Central memory CD8-positive, alpha-beta T cell (primary cell): ENCODE measurements around the gene GAB1.

Experiments used
- ATAC-seq: fragments of 150-1000 bp; cut with Tn5 transposase; replicated peaks from 2 replicates; pipeline ENCODE4 v1.10.0; 2022; ENCODE audit warnings: mild to moderate bottlenecking, moderate FRiP score, moderate number of reproducible peaks; ENCODE audit not compliant: poor library complexity, severe bottlenecking; ENCODE audit errors: extremely low read depth
- DNase-seq, 2 donors: peaks; one replicate each; pipeline ENCODE4 v3.0.0; 2021; ENCODE audit warnings: low spot score in 2 of 2
- H3K27ac Mint-ChIP-seq: one replicate; pipeline ENCODE4 v1.8.0; 2022; ENCODE audit warnings: low read depth, mild to moderate bottlenecking, moderate library complexity, mixed read lengths
- H3K27me3 Mint-ChIP-seq: one replicate; pipeline ENCODE4 v1.8.0; 2022; ENCODE audit warnings: mixed read lengths
- H3K36me3 Mint-ChIP-seq: one replicate; pipeline ENCODE4 v1.8.0; 2022; ENCODE audit warnings: mild to moderate bottlenecking, moderate library complexity, mixed read lengths; ENCODE audit not compliant: insufficient read depth
- H3K4me1 Mint-ChIP-seq: one replicate; pipeline ENCODE4 v1.8.0; 2022; ENCODE audit warnings: mixed read lengths
- H3K4me3 Mint-ChIP-seq: one replicate; pipeline ENCODE4 v1.8.0; 2022; ENCODE audit warnings: mild to moderate bottlenecking, moderate library complexity, mixed read lengths
- H3K9me3 Mint-ChIP-seq: one replicate; pipeline ENCODE4 v1.8.0; 2022; ENCODE audit warnings: mixed read lengths

The GAB1 gene

DNA sequence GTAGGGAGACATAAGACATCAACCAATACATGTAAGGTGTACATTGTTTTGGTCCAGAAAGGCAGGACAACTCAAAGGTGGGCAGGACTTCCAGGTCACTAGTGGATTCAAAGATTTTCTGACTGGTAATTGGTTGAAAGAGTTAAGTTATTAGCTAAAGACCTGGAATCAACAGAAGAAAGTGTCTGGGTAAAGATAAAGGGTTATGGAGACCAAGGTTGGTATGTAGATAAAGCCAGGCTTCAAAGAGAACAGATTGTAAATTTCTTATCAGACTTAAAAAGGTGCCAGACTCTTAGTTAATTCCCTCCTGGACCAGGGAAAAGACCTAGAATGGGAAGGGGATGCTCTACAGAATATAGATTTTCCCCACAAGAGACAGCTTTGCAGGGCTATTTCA is 28.3 kb upstream of the GAB1 start:
- H3K36me3 Mint-ChIP-seq, result no peaks in the 10 kb centered on the region
- H3K4me3 Mint-ChIP-seq, result no peak overlapping the region
- H3K4me1 Mint-ChIP-seq, result no peaks in the 10 kb centered on the region
- no peaks in the 10 kb centered on the region for H3K9me3 Mint-ChIP-seq
- ATAC-seq, result no peak
- no peak for DNase-seq
- peaks cover 13% of the 10 kb centered on the region for H3K27me3 Mint-ChIP-seq
- no peak overlapping the region for H3K27ac Mint-ChIP-seq

DNA sequence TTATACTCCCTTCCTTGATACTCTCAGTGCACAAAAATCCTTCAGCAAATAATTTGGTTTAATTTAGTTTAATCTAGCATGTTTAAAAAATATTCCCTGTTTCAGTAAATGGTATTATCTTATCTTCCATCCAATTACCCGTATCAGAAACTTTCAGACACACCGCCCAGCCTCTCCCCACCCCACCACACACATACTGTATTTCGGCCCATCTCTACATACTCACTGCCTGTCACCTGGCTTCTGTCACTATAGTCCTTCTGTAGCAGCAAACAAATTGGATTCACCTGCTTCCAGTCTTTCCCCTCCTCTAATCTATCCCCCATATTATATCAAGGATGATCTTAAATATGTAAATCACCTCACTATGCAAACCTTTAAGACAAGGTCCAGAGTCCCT is 24.8 kb upstream of the GAB1 start:
- peaks cover 13% of the 10 kb centered on the region for H3K27me3 Mint-ChIP-seq
- H3K4me1 Mint-ChIP-seq, result no peaks in the 10 kb centered on the region
- H3K4me3 Mint-ChIP-seq, result no peak overlapping the region
- H3K27ac Mint-ChIP-seq, result no peak overlapping the region
- H3K36me3 Mint-ChIP-seq, result no peaks in the 10 kb centered on the region
- DNase-seq, result no peak
- H3K9me3 Mint-ChIP-seq, result no peaks in the 10 kb centered on the region
- no peak for ATAC-seq

DNA sequence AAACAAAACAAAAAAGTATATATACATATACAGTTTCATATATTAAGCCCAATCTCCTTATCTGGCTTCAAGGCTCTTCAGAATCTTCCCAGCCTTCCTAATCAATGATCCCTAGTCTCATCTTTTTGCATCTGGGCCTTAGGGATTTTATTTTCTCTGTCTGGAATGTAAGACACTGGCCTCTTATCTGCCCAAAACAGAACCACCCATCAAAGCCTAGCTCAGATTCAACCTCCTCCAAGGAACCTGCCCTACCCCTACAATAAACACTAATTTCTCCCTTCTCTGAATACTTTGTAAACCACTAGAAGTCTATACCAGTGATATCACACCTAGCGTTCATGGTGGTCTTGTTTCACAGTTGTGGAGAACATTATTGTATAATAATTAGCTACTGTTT is 23.2 kb upstream of the GAB1 start:
- ATAC-seq, result no peak
- Mint-ChIP-seq H3K36me3 (no peaks in the 10 kb centered on the region), H3K27ac (no peak overlapping the region), H3K4me3 (no peak overlapping the region), H3K9me3 (no peaks in the 10 kb centered on the region), H3K27me3 (peaks cover 13% of the 10 kb centered on the region), H3K4me1 (no peaks in the 10 kb centered on the region)
- no peak for DNase-seq

DNA sequence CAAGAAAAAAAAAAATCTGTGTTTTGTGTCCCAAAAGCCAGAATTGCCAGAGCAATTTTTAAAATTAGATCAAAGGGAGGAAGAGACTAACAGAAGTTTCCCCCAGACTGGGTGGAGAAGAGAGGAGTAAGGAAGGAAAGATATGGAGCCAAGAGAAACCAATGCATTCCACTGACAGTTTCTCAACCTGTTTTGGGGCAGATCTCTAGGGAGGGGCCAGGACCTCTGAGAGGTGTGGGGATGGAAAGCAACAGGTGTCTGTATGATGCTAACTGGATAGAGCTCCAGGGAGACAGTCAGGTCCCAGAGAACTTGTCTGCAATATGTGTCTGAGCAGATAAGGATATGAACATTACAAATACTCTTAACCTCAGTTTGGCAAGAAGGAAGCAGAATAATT is 22.7 kb upstream of the GAB1 start:
- Mint-ChIP-seq H3K27me3 (peaks cover 13% of the 10 kb centered on the region), H3K4me3 (no peak overlapping the region), H3K36me3 (no peaks in the 10 kb centered on the region), H3K4me1 (no peaks in the 10 kb centered on the region), H3K27ac (no peak overlapping the region), H3K9me3 (no peaks in the 10 kb centered on the region)
- DNase-seq (no peak), ATAC-seq (no peak)

DNA sequence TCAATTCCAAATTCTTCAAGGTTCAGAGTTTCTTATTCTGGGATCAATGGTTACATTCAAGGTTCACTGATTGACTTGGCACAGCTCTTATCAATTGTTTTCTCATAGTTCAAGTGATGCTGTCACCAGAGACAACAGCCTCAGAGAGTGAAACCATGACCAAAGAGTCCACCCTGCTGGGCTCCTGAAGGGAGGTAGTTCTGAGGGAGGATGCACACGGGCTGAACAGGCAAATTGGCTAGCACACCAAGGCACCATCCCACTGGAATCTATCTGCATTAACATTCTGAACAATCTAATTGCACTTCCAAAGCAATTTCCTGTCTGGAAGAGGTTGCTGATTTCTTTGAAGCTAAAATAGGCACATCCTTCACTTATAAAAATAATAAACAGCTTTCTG is 16.6 kb upstream of the GAB1 start:
- Mint-ChIP-seq H3K27ac (no peak overlapping the region), H3K4me3 (no peak overlapping the region), H3K4me1 (no peaks in the 10 kb centered on the region), H3K9me3 (no peaks in the 10 kb centered on the region), H3K36me3 (no peaks in the 10 kb centered on the region), H3K27me3 (no peaks in the 10 kb centered on the region)
- no peak for ATAC-seq
- DNase-seq, result no peak

DNA sequence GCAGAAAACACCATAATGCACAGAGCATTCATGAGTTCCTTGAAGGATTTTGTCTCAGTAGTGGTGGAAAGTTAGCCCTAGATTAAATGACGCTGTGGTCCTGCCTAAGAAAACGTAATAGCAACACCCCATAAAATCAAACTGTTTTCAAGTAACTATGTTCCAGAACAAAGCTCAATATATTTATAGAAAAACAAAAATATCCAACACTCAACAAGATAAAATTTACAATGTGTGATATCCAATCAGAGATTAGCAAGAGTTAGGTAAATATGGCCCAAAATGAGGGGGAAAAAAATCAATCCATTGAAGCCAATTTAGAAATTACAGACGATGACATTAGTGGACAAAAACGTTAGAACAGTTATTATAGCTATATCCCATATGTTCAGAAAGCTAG is 9.9 kb upstream of the GAB1 start:
- Mint-ChIP-seq H3K9me3 (no peaks in the 10 kb centered on the region), H3K27ac (no peak overlapping the region), H3K4me1 (no peaks in the 10 kb centered on the region), H3K27me3 (peaks cover 30% of the 10 kb centered on the region), H3K4me3 (no peak overlapping the region), H3K36me3 (no peaks in the 10 kb centered on the region)
- ATAC-seq (no peak), DNase-seq (no peak)

DNA sequence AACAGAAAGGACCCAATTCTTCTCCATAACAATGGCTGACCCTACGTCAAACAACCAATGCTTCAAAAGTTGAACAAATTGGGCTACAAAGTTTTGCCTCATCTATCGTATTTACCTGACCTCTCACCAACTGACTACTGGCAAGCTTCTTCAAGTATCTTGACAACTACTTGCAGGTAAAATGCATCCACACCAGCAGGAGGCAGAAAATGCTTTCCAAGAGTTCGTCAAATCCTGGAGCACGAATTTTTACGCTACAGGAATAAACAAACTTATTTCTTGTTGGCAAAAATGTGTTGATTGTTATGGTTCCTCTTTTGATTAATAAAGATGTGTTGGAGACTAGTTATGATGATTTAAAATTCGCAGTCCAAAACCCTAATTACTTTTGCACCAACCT is 6.7 kb upstream of the GAB1 start:
- ATAC-seq (no peak), DNase-seq (no peak)
- Mint-ChIP-seq H3K36me3 (no peaks in the 10 kb centered on the region), H3K4me3 (no peak overlapping the region), H3K4me1 (no peaks in the 10 kb centered on the region), H3K27ac (no peak overlapping the region), H3K9me3 (no peaks in the 10 kb centered on the region), H3K27me3 (peaks cover 42% of the 10 kb centered on the region)

DNA sequence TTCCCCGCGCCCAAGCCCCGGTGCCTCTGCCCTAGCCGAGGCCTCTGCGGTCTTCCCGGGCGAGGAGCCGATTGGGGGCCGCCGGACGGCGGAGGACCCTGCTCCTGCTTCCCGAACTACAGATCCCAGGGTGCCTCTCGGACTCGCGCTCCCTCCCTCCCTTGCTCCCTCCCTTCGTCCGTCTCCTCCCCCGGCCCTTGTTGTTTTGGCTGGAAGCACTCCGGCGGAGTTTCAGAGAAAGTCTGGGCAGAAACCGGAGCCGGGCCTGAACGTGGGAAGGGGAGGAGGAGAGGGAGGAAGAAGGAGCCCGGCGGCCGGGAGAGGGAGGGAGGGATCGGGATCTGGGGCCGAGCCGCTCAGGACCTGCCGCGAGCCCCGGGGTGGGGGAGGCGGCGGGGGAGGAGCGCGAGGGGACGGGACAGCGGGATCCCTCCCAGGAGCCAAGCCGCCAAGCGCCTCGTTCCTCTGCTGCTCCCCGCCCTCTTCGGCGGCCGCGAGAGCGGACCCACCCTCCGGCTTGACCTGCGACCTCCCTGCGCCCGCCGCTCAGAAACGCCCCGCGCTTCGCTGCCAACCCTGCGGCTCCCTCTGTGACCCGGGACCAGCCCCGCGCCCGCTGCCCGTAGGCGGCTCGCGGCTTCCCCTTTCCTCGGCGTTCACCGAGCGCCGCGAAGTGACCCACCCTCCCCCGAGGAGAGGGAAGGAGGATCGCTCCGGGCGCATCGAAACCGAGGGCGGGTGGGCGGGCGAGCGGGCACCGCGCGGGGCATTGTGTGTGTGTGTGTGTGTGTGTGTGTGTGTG is 496 bp upstream of the GAB1 start:
- peaks cover 52% of the 10 kb centered on the region for H3K27me3 Mint-ChIP-seq
- no peak for DNase-seq
- peak overlapping the region; percentile 69 for H3K4me3 Mint-ChIP-seq
- H3K4me1 Mint-ChIP-seq, result peaks cover 6% of the 10 kb centered on the region
- H3K36me3 Mint-ChIP-seq, result no peaks in the 10 kb centered on the region
- peak; percentile 44 for ATAC-seq
- no peaks in the 10 kb centered on the region for H3K9me3 Mint-ChIP-seq
- no peak overlapping the region for H3K27ac Mint-ChIP-seq

DNA sequence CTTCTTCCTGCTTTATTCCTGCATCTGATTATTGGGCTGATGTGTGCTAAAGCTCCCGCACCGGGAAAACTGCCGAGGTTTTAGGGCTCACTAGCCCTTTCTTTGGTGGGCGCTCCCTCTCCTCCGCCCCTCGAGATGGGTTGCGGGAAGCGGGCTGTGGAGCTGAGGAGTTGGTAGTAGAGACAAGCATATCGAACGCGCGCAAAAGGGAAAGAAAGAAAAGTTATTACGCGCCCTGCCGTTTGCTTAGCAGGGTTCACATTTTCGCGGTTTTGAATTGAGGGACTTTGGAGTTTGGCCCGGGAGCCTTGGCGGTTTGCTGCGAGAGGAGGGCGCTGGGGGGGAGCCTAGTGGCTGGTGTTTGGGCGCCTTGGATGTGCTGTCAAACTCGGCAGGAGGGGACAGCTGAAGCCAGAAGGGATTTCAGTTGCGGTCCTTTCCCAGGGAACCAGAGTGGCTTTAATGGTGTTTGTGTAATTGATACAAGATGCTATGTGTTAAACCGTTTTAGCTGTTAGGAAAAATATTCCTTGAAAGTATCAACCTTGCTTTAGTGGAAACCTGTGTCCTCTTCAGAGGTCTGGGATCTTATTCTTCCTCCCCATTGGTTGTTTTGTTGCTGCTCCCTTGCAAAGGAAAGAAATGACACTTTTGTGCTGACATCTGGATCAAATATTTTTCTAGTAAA is 1.1 kb downstream of the GAB1 start:
- ATAC-seq (no peak), DNase-seq (no peak)

DNA sequence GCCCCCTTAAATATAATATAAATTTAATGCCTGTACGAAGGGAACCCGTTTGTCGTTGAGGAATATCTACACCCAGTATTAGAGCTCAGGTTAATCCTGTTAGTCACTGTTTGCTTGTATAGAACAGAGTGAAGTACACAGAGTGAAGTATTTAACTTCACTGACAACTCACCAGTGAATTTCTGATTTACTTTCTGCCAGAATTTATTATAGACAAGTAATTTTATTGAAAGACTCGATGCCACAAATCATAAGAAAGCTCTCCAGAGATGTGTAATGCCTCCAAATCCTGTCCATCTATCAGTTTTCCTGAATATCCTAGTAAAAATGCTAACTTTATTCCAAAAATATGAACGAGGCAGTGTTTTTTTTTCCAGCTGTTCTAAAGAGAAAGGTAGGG is 1.6 kb downstream of the GAB1 start:
- peaks cover 66% of the 10 kb centered on the region for H3K27me3 Mint-ChIP-seq
- ATAC-seq (no peak), DNase-seq (no peak)
- peaks cover 6% of the 10 kb centered on the region for H3K4me1 Mint-ChIP-seq
- no peaks in the 10 kb centered on the region for H3K9me3 Mint-ChIP-seq
- H3K4me3 Mint-ChIP-seq, result no peak overlapping the region
- H3K27ac Mint-ChIP-seq, result no peak overlapping the region
- H3K36me3 Mint-ChIP-seq, result no peaks in the 10 kb centered on the region

More for the DNA sequence above, 1.1 kb downstream of the GAB1 start:
- H3K27me3 Mint-ChIP-seq, result peaks cover 60% of the 10 kb centered on the region
- H3K4me3 Mint-ChIP-seq, result peak overlapping the region; percentile 69
- no peak overlapping the region for H3K27ac Mint-ChIP-seq
- no peaks in the 10 kb centered on the region for H3K36me3 Mint-ChIP-seq
- peaks cover 6% of the 10 kb centered on the region for H3K4me1 Mint-ChIP-seq
- H3K9me3 Mint-ChIP-seq, result no peaks in the 10 kb centered on the region

DNA sequence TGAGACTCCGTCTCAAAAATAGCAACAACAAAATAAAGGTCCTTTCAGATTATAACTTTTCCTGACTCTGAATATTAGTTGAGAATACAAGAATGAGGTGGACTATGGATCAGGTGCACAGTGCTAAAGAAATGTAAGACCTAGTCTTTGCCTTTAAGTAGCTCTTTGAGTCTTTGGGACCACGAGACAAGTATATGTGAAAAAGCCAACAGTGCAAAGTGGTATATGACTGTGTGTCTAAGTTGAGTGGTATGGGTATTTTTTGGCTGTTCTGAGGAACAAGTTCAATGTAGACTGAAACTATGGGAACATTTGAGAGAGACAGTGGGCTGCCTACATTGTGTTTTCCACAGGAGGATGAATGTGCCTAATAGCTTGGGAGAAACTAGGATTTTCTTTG is 2.8 kb downstream of the GAB1 start:
- Mint-ChIP-seq H3K4me3 (no peak overlapping the region), H3K27me3 (peaks cover 71% of the 10 kb centered on the region), H3K36me3 (no peaks in the 10 kb centered on the region), H3K4me1 (peaks cover 6% of the 10 kb centered on the region), H3K9me3 (no peaks in the 10 kb centered on the region), H3K27ac (no peak overlapping the region)
- ATAC-seq (no peak), DNase-seq (no peak)

DNA sequence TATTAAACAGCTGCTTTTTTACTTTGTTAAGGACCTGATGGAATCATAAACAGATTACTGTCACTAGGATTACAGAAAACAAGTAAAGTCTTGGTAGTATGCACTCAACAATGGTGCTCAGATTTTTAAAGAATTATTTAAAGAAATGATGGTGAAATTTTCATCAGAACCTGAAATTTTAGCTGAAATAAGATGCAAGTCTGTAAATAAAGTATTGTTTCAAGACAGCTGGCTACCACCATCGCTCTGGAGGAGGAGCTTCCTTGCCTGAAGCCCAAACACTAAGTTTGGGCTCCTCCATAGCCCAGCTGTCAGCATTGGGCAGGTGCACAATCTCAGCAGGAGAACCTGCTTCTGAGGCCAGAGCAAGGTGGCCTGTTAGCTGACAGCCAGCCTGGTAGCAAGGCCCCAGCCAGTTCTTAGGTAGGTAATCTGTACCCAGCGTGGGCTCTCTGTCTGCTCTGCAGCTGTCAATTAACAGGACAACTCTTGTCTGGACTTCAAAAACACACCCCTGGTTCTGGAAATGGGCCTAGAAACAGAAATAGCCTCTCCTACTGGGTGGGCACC is 4.6 kb downstream of the GAB1 start:
- Mint-ChIP-seq H3K9me3 (no peaks in the 10 kb centered on the region), H3K27ac (no peak overlapping the region), H3K4me1 (peaks cover 6% of the 10 kb centered on the region), H3K27me3 (peaks cover 78% of the 10 kb centered on the region), H3K4me3 (no peak overlapping the region), H3K36me3 (no peaks in the 10 kb centered on the region)
- ATAC-seq (no peak), DNase-seq (no peak)

DNA sequence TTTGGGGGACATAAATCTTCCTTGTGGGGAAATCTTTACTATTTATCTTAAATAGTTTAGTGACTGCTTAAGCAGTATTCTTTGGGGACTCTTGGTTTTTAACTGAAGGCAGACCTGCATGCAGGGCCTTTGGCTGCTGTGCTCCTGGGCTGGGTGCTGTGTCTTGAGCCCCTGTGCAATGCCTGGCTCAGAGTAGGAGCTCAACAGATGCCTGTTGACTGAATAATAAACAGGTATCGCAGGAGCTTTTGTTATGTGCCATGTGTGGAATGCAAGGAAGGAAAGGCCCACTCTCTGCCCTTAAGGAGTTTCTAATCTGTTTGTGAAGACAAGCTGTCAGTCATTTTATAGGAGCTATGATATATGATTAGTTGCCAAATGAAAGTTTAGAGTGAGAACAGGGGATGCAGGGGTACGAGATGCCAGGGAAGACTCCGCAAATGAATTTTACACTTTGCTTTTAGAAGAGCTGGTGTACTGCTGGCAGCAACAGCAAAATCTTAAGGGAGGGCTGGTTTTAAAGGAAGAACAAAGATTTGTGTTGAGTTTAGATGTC is 6.7 kb downstream of the GAB1 start:
- Mint-ChIP-seq H3K27me3 (peaks cover 68% of the 10 kb centered on the region), H3K4me3 (no peak overlapping the region), H3K36me3 (no peaks in the 10 kb centered on the region), H3K9me3 (no peaks in the 10 kb centered on the region), H3K4me1 (no peaks in the 10 kb centered on the region), H3K27ac (no peak overlapping the region)
- ATAC-seq, result no peak
- no peak for DNase-seq
